Caco-2 (cell line): ENCODE results near the gene TMEM255B. TPM values are rescaled to one million over a fixed set of nuclear protein-coding genes. Genes with fewer than 3 reads are reported as not detected.

Source experiments
- BruUV-seq: library from RNA; stranded (reverse); fragments of 400-500 nt; replicated peaks from 2 replicates; lab custom pipeline; 2021; lab: Mats Ljungman, UMichigan
- CTCF ChIA-PET: fragments of 300-600 bp; sonication (Branson Sonifier 250); formaldehyde crosslinking; loops from one replicate; lab custom pipeline; 2022; ENCODE audit warnings: antibody characterized with exemption; lab: Charles Lee
- POLR2A ChIA-PET: fragments of 300-600 bp; sonication (Branson Sonifier 250); formaldehyde crosslinking; loops from one replicate; lab custom pipeline; 2022; ENCODE audit warnings: antibody characterized with exemption; lab: Charles Lee
- DNase-seq, 2 experiments: peaks; one replicate each; pipeline versions ENCODE4 v3.0.0 to v3.0.0-alpha.2; 2020 to 2022
- H3K27me3 ChIP-seq: replicated peaks from 2 replicates; pipeline ENCODE4 v1.6.0; 2011; ENCODE audit warnings: low read length; ENCODE audit not compliant: control insufficient read depth, insufficient read depth
- H3K36me3 ChIP-seq: 2 replicates; pipeline ENCODE4 v1.5.1; 2011; ENCODE audit warnings: low read length; ENCODE audit not compliant: control insufficient read depth, insufficient read depth
- H3K4me1 ChIP-seq: fragments of 250-450 bp; sonication (Bioruptor Pico); 2 replicates; pipeline ENCODE4 v1.5.1; 2020; ENCODE audit warnings: mild to moderate bottlenecking
- H3K4me3 ChIP-seq: 2 replicates; pipeline ENCODE4 v1.5.1; 2011; ENCODE audit warnings: low read depth, mild to moderate bottlenecking, control low read depth, low read length
- H3K9me3 ChIP-seq: fragments of 250-450 bp; sonication (Bioruptor Pico); 2 replicates; pipeline ENCODE4 v1.5.1; 2020; ENCODE audit warnings: mild to moderate bottlenecking, moderate library complexity
- H3K27ac Mint-ChIP-seq: one replicate; pipeline ENCODE4 v1.8.0; 2022; ENCODE audit warnings: mixed read lengths; ENCODE audit not compliant: unreplicated experiment
- H3K27me3 Mint-ChIP-seq: one replicate; pipeline ENCODE4 v1.8.0; 2022; ENCODE audit warnings: mixed read lengths; ENCODE audit not compliant: insufficient read depth, unreplicated experiment
- H3K36me3 Mint-ChIP-seq: one replicate; pipeline ENCODE4 v1.8.0; 2022; ENCODE audit warnings: mild to moderate bottlenecking, mixed read lengths; ENCODE audit not compliant: insufficient read depth, unreplicated experiment
- H3K4me1 Mint-ChIP-seq: one replicate; pipeline ENCODE4 v1.8.0; 2022; ENCODE audit warnings: low read depth, mixed read lengths; ENCODE audit not compliant: unreplicated experiment
- H3K4me3 Mint-ChIP-seq: one replicate; pipeline ENCODE4 v1.8.0; 2022; ENCODE audit warnings: mild to moderate bottlenecking, moderate library complexity, mixed read lengths; ENCODE audit not compliant: unreplicated experiment
- H3K9me3 Mint-ChIP-seq: one replicate; pipeline ENCODE4 v1.8.0; 2022; ENCODE audit warnings: mixed read lengths; ENCODE audit not compliant: unreplicated experiment
- intact Hi-C: fragments of 100-400 bp; cut with micrococcal nuclease; formaldehyde crosslinking; loops from one replicate; pipeline ENCODE4 v1.10.0; 2022; ENCODE audit not compliant: unreplicated experiment
- total RNA-seq: library from RNA; stranded (reverse); gene quantifications from 2 replicates; pipeline ENCODE4 v1.2.3, GENCODE V29; 2022
- TF ChIP-seq, protein P1 (sequence below), 2 experiments: fragments of 200-600 bp in 1 of 2; IDR thresholded peaks; 1 replicate in 1 of 2; 2 replicates in 1 of 2; pipeline versions ENCODE4 v1.5.1 to v1.8.0; 2011 to 2022; ENCODE audit warnings: antibody characterized with exemption in 1 of 2, control low read depth in 1 of 2, inconsistent platforms in 1 of 2, low read depth in 1 of 2, low read length in 1 of 2, mild to moderate bottlenecking in 1 of 2, moderate library complexity in 1 of 2; ENCODE audit not compliant: insufficient read depth in 1 of 2, severe bottlenecking in 1 of 2, unreplicated experiment in 1 of 2

The TMEM255B gene
- total RNA-seq, 1 experiment from 2014 or later = 0.82 TPM

DNA sequence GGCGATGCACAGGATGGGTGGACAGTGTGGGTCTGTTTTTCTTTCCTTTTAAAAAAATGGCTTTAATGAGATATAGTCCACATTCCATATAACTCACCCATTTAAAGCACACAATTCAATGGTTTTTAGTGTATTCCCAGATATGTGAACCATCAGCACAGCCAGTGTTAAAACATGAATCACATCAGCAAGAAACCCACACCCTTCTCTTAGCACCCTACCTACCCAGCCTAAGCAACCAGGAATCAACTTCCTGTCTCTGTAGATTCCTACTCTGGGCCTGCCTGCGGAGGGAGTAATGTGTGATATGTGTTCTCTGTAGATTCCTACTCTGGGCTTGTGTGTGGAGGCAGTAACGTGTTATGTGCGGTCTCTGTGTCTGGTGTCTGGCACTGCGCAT is 11.9 kb downstream of the TMEM255B start:
- no peaks in the 10 kb centered on the region for H3K4me1 Mint-ChIP-seq
- Histone ChIP-seq H3K4me1 (no peaks in the 10 kb centered on the region), H3K36me3 (no peaks in the 10 kb centered on the region), H3K4me3 (no peak overlapping the region), H3K9me3 (peaks cover 6% of the 10 kb centered on the region), H3K27me3 (no peaks in the 10 kb centered on the region)
- no peaks in the 10 kb centered on the region for H3K9me3 Mint-ChIP-seq
- intact Hi-C loops = no loop called here
- no peak overlapping the region for H3K4me3 Mint-ChIP-seq
- BruUV-seq = no TSS peak
- no peak overlapping the region for H3K27ac Mint-ChIP-seq
- DNase-seq = no peak
- TF ChIP-seq, protein P1, sequence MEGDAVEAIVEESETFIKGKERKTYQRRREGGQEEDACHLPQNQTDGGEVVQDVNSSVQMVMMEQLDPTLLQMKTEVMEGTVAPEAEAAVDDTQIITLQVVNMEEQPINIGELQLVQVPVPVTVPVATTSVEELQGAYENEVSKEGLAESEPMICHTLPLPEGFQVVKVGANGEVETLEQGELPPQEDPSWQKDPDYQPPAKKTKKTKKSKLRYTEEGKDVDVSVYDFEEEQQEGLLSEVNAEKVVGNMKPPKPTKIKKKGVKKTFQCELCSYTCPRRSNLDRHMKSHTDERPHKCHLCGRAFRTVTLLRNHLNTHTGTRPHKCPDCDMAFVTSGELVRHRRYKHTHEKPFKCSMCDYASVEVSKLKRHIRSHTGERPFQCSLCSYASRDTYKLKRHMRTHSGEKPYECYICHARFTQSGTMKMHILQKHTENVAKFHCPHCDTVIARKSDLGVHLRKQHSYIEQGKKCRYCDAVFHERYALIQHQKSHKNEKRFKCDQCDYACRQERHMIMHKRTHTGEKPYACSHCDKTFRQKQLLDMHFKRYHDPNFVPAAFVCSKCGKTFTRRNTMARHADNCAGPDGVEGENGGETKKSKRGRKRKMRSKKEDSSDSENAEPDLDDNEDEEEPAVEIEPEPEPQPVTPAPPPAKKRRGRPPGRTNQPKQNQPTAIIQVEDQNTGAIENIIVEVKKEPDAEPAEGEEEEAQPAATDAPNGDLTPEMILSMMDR (IDR thresholded peaks at IDR 0.05; ENCODE audit: insufficient read depth in 1 of 2, low read depth in 1 of 2, low read length in 1 of 2, severe bottlenecking in 1 of 2, unreplicated experiment in 1 of 2) = no peak
- no peaks in the 10 kb centered on the region for H3K36me3 Mint-ChIP-seq
- ChIA-PET CTCF (no interaction called here), POLR2A (no interaction called here)
- no peaks in the 10 kb centered on the region for H3K27me3 Mint-ChIP-seq

GRCh38 chr13:113771709-113772331 is 12.8 kb downstream of the TMEM255B start:
- CTCF ChIA-PET = no interaction called here
- Histone ChIP-seq H3K36me3 (no peaks in the 10 kb centered on the region), H3K27me3 (no peaks in the 10 kb centered on the region), H3K4me1 (no peaks in the 10 kb centered on the region), H3K4me3 (no peak overlapping the region), H3K9me3 (peaks cover 6% of the 10 kb centered on the region)
- Mint-ChIP-seq H3K4me1 (no peaks in the 10 kb centered on the region), H3K27ac (no peak overlapping the region), H3K9me3 (no peaks in the 10 kb centered on the region), H3K27me3 (no peaks in the 10 kb centered on the region), H3K4me3 (no peak overlapping the region), H3K36me3 (no peaks in the 10 kb centered on the region)
- no peak for DNase-seq
- TF ChIP-seq, protein P1 (IDR thresholded peaks at IDR 0.05; ENCODE audit: insufficient read depth in 1 of 2, low read depth in 1 of 2, low read length in 1 of 2, severe bottlenecking in 1 of 2, unreplicated experiment in 1 of 2) = no peak
- BruUV-seq = no TSS peak
- intact Hi-C loops = no loop called here
- POLR2A ChIA-PET = no interaction called here

- TF ChIP-seq, protein P1 (IDR thresholded peaks at IDR 0.05; ENCODE audit: insufficient read depth in 1 of 2, low read depth in 1 of 2, low read length in 1 of 2, severe bottlenecking in 1 of 2, unreplicated experiment in 1 of 2) = no peak
- intact Hi-C loops = no loop called here
- no TSS peak for BruUV-seq
- Mint-ChIP-seq H3K27ac (no peak overlapping the region), H3K9me3 (no peaks in the 10 kb centered on the region), H3K36me3 (no peaks in the 10 kb centered on the region), H3K4me3 (no peak overlapping the region), H3K4me1 (no peaks in the 10 kb centered on the region), H3K27me3 (peaks cover 9% of the 10 kb centered on the region)
- Histone ChIP-seq H3K9me3 (peaks cover 6% of the 10 kb centered on the region), H3K4me3 (no peak overlapping the region), H3K4me1 (no peaks in the 10 kb centered on the region), H3K36me3 (no peaks in the 10 kb centered on the region), H3K27me3 (no peaks in the 10 kb centered on the region)
- DNase-seq = no peak
- ChIA-PET POLR2A (no interaction called here), CTCF (no interaction called here)
Measured at GRCh38 chr13:113774177-113775107, 15.4 kb downstream of the TMEM255B start.
